Measurements from ENCODE around the gene RASSF10.

Gene RASSF10

GRCh38 chr11:12994476-12994875, 14.6 kb upstream of the RASSF10 start:
- DNase-seq (ENCODE audit: low read depth), result no peak

- no peak for DNase-seq (ENCODE audit: low read depth)
Measured at GRCh38 chr11:12995188-12995587, 13.9 kb upstream of the RASSF10 start.

GRCh38 chr11:12995823-12996222, 13.3 kb upstream of the RASSF10 start:
- DNase-seq (ENCODE audit: low read depth), result no peak

- no peak for DNase-seq (ENCODE audit: low read depth)
Measured at GRCh38 chr11:12997168-12997567, 11.9 kb upstream of the RASSF10 start.

GRCh38 chr11:12998336-12998735, 10.8 kb upstream of the RASSF10 start:
- no peak for DNase-seq (ENCODE audit: low read depth)

GRCh38 chr11:12999597-12999996, 9.5 kb upstream of the RASSF10 start:
- no peak for DNase-seq (ENCODE audit: low read depth)

- DNase-seq (ENCODE audit: low read depth), result no peak
Measured at GRCh38 chr11:13000116-13000515, 9.0 kb upstream of the RASSF10 start.

- no peak for DNase-seq (ENCODE audit: low read depth)
Measured at GRCh38 chr11:13000721-13001120, 8.4 kb upstream of the RASSF10 start.

GRCh38 chr11:13003736-13004493, 5.2 kb upstream of the RASSF10 start:
- no peak for DNase-seq (ENCODE audit: low read depth)

- DNase-seq (ENCODE audit: low read depth), result no peak
Measured at GRCh38 chr11:13007182-13008060, 1.7 kb upstream of the RASSF10 start.

- DNase-seq (ENCODE audit: low read depth), result no peak
Measured at GRCh38 chr11:13008061-13008435, 1.1 kb upstream of the RASSF10 start.

GRCh38 chr11:13009476-13009920, 382 bp downstream of the RASSF10 start:
- DNase-seq (ENCODE audit: low read depth), result no peak

GRCh38 chr11:13009921-13010748, 1.0 kb downstream of the RASSF10 start:
- no peak for DNase-seq (ENCODE audit: low read depth)

GRCh38 chr11:13010749-13011465, 1.8 kb downstream of the RASSF10 start:
- no peak for DNase-seq (ENCODE audit: low read depth)

GRCh38 chr11:13011466-13012055, 2.4 kb downstream of the RASSF10 start:
- no peak for DNase-seq (ENCODE audit: low read depth)

GRCh38 chr11:13012056-13012661, 3.0 kb downstream of the RASSF10 start:
- no peak for DNase-seq (ENCODE audit: low read depth)

- no peak for DNase-seq (ENCODE audit: low read depth)
Measured at GRCh38 chr11:13013054-13013488, 4.0 kb downstream of the RASSF10 start.

- no peak for DNase-seq (ENCODE audit: low read depth)
Measured at GRCh38 chr11:13015753-13016152, 6.6 kb downstream of the RASSF10 start.

- no peak for DNase-seq (ENCODE audit: low read depth)
Measured at GRCh38 chr11:13016415-13016814, 7.3 kb downstream of the RASSF10 start.

GRCh38 chr11:13019313-13019712, 10.2 kb downstream of the RASSF10 start:
- DNase-seq (ENCODE audit: low read depth), result no peak

- DNase-seq (ENCODE audit: low read depth), result no peak
Measured at GRCh38 chr11:13023423-13023822, 14.3 kb downstream of the RASSF10 start.
